ENCODE results near the gene USE1.

DNA sequence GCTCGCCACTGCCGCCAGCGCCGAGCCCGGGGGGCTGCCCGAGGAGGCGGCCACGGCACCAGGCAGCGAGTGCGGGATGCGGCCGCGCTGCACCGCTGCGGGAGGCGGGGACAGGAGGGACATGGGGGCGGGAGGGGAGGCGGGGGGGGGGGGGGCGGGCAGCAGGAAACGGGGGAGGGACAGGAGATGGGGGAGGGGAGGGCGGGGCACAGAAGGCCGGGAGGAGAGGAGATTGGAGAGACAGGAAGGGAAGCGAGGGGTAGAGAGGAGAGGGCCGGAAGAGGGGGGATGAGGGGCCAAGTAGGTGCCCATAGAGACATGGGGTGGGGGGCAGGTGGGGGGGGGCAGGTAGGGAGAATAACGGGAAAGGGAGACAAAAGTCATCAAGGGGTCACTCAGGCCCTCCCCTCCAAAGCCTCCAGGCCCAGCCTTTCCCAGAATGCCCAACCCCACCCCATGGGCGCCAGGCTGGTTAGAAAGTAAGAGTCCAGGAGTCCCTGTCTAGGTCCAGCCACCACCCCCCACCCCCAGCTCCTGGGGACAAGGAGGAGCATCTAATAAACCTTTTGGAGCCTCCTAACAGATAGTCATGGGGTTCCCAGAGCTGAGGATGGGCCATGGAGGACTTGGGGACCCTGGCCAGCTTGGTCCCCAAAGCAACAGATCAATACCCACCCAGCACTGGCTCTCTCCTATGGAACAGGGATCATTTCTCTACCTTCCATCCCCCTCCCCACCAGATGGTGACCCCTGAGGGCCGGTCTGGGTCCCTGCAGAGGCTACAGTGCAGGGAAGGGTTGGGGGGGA lies 21.0 kb downstream of the USE1 start:
- TF ChIP-seq, protein P1, sequence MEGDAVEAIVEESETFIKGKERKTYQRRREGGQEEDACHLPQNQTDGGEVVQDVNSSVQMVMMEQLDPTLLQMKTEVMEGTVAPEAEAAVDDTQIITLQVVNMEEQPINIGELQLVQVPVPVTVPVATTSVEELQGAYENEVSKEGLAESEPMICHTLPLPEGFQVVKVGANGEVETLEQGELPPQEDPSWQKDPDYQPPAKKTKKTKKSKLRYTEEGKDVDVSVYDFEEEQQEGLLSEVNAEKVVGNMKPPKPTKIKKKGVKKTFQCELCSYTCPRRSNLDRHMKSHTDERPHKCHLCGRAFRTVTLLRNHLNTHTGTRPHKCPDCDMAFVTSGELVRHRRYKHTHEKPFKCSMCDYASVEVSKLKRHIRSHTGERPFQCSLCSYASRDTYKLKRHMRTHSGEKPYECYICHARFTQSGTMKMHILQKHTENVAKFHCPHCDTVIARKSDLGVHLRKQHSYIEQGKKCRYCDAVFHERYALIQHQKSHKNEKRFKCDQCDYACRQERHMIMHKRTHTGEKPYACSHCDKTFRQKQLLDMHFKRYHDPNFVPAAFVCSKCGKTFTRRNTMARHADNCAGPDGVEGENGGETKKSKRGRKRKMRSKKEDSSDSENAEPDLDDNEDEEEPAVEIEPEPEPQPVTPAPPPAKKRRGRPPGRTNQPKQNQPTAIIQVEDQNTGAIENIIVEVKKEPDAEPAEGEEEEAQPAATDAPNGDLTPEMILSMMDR (IDR thresholded peaks at IDR 0.05; ENCODE audit: insufficient read depth, low read depth, low read length) = no peak
- no peak for TF ChIP-seq EZH2 (IDR thresholded peaks at IDR 0.05; ENCODE audit: insufficient read depth, low read length)
